NCI-H1436 (cell line): ENCODE data around the gene PPY.
A peak's percentile ranks its signal among the peaks of the same experiment; 100 is the strongest.
"Not testable (repeated sequence)": the region's sequence is repeated elsewhere in the genome, so short reads cannot be mapped to it uniquely, and the experiment has no call there.

Experiments used
- DNase-seq: peaks from one replicate; lab custom pipeline; 2025; lab: John Stamatoyannopoulos, UW

Gene PPY

DNA sequence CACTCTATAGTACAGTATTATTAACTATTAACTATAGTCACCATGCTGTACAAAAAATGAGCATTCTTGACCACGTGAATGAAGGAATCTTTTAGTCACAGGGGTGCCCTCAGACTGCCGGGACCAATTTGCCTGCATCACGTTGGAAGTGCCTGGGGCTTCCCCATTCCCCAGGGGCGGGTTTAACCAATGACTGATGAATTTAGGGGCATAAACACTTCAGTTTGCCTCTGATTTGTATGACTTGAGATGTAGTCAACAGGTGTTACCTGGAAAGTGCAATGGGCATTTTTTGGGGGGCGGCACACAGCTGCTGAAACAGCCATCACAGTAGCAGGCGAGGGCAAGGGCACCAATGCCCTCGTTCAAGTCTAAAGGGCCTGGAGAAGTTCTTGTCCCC, 20.2 kb upstream of the PPY start:
- DNase-seq = no peak

DNA sequence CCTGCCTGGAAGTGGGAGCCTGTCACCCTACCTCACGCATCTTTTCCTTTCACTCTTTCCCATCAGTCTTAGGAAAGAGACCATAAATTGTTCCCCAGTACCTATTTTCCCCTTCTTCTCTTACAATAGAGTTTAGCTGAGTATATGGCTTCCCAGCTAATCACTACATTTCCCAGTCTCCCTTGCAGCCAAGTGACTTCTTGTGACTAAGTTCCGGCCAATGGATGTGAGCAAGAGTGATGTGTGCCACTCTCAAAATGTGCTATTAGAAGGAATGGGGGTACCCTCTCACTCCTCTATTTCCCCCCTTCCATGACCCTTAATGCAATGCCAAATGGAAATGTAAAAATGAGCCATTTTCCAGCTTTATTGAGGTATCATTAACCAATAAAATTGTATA, 19.7 kb upstream of the PPY start:
- no peak for DNase-seq

DNA sequence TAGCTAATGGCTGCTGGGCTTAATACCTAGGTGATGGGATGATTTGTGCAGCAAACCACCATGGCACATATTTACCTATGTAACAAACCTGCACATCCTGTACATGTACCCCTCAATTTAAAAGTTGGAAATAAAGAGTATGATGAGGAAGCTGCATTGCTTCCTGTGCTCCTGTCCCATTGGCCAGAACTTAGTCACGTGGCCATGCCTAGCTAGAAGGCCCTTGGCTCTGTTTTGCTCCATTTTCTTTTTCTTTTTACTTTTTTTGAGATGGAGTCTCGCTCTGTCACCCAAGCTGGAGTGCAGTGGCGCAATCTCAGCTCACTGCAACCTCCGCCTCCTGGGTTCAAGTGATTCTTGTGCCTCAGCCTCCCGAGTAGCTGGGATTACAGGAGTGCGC, 19.0 kb upstream of the PPY start:
- DNase-seq = not testable (repeated sequence)

DNA sequence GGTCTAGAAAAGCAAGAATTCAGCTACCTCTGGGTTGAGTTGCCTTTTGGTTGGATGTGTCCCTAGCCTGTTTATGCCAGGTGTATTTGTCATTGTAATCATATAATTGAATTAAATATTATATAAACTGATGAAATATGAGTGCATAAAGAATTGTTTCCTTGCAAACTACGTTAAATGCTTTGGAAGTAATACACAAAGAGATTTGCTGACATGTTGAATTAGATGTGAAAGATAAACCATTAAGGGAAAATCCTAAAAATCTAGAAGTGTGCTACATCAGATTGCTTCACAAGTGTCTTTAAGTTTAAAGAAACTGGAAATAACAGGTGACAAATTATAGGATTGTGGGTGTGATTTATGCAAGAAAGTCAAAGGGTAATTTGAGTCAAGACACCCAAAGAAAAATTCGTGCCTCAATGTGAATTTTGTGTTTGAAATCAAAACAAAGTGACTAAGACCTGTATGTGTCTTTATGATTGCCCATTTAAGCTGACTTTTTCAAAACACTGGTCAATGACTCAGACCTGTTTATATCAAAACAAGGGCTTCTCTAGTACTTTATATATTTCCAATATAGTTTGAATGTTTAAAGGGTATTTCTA, 16.6 kb upstream of the PPY start:
- DNase-seq = no peak

DNA sequence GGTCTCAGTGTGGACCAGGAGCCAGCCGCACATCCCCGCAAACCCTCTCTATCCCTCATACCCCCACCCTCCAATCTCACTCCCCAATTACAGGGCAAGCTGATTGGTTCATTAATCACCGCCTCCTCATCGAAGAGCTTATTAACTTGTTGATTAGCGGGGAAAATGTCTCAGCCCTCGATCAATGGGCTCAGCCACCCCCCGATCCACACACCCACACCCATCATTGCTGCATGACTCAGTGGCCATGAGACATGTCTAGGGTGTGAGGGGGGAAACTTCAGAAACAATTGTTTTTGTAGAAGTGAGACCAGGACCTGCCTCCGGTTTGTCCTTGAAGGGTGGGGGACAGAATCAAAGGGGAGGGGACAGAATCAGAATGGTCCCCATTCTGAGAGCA, 13.9 kb upstream of the PPY start:
- no peak for DNase-seq

DNA sequence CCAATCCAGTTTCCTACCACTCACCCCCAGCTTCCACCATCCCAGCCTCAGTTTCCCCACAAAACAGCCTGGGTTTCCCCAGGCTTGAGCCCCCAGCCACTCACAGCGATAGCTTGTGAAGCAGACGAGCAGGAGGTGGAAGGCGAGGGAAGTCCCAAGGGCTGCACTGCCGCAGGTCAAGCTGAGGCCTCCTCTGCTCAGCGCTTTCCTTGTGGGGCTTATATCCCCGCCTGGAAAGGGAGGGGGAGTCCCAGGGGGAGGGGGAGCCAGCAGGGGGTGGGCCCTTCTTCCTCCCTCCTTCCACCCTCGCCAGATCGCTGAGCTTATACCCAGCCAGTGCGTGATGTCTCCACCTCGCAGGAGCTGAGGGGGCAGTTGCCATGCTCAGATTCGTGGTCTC, 11.5 kb upstream of the PPY start, which contains the start of gene PYY:
TSS of gene PYY (minus strand) at position 195 of the 400 bp plus-strand sequence. CDS start 457 bp downstream, outside the sequence.
- DNase-seq = no peak

DNA sequence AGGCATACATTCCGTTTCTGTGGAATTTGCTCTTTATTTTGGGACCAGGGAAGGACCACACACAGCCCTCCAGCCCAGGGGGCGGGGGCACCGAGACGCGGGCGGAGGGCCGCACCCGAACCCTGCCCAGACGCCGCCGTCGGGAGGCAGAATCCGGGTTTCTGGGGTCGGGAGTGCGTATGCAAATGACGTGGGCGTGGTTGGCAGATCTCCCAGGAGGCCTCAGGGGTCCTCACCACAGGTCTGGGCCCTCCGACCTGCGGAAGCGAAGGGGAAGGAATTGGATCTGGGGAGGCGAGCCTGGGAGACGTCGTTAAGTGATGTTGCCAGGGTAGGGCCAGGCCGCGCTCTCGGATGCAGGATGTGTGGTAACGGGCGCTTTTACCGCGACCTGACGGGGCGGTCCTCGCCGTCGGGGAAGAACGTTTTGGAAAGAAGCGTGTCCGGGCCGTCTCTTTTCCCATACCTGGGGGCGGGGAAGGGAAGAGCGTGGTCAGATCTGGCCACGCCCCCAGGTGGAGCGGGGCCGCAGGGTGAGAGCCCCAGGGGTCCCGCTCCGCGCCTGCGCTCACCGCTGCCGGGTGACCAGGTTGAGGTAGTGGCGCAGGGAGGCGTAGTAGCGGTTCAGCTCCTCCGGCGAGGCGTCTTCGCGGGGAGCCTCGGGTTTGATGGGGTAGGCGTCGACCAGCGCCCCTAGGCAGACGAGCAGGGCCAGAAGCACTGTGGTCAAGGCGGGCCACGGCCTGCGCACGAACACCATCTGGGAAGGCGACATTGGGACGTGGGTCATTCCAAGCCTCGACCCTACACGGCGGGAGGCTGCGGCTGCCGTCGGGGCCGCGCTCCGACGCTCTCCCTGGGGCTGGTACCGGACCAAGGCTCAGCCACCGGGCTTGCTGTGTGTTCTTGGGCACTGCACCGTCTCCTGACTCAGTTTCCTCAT, 10.7 kb upstream of the PPY start:
- DNase-seq = no peak

DNA sequence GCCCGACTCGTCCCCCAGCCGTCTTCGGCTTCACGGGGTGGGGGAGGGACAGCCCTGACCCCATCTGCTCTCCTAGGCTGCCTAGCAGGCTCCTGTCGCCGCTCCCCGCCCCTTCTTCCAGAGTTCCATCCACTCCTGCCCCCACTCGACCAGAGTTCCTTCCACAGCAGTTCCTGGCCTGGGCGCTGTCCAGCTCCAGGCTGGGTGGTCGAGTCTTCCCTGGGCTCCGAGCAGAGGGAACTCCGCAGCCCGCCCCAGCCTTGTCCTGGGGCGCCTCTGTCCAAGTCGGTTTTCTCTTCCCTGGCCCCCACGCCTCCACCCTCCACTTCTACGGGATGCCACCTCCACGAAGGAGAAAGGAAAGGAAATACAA, 10.1 kb upstream of the PPY start:
- DNase-seq = no peak

DNA sequence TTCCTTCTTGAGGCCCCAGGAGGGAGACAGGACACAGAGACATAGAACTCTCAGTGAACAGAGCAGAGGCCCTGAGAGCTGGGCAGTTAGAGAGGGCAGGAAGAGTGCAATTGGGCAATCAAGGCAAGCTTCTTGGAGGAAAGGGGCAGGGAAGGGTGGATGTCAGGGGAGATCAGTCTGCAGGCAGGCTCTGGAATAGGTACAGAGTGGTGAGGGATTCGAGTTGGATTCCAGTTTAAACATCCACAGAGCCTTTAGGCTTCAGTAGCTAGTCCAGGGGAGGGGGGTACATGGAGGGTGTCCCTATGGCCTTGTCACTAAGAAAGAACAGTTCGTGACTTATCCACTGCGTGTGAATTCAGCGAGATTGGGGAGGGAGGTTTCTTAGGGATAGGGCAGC, 9.5 kb upstream of the PPY start:
- DNase-seq = no peak

DNA sequence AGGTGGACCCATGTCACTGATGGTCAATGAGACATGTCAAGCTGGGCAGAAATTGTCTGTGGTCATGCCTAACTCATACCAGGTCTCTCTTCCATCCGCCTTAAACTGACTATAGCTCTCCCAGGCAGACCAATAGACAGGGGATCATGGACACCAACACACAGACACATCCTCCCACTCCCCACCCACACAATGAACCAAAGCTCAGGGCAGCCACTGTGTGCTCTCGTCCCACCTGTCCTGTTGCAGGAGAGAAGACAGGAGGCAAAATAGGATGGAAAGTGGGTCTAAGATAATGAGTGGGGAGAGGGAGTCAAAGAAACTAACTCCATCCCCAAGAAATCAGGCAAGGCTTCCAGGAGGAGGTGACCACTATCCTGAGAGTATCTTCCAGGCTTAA, 8.3 kb upstream of the PPY start:
- no peak for DNase-seq

DNA sequence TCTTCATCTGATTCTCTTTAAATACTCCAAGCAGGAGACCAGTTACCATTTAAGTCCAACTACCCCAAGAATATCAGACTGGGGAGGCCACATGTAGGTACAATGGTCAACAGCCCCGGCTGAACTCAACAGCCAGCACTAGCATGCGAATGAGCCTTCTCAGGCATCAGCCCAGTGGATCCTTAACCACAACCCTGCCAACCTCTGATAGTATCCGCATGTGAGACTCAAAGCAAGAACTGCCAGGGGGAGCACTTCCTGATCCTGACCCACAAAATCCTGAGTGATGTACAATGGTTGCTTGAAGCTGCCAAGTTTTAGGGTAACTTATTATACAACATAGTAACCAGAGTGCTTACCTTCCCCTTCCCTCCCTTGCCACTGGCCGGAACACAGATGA, 7.5 kb upstream of the PPY start:
- DNase-seq = no peak

DNA sequence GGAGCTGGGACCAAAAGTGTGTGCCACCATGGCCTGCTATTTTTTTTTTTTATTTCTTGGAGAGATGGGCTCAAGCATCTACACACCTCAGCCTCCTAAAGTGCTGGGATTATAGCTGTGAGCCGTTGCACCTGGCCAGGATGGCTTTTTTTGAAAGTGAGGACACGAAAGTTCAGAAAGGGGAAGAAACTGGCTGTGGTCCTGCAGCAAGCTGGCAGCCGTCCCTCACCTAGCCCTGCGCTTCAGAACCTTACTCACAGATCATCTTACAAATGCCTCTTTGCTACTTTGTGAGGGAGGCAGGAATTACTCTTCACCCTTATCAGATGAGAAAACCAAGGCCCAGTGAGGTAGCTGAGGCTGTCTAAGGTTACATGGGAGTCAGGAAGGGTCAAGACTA, 4.5 kb upstream of the PPY start:
- no peak for DNase-seq

DNA sequence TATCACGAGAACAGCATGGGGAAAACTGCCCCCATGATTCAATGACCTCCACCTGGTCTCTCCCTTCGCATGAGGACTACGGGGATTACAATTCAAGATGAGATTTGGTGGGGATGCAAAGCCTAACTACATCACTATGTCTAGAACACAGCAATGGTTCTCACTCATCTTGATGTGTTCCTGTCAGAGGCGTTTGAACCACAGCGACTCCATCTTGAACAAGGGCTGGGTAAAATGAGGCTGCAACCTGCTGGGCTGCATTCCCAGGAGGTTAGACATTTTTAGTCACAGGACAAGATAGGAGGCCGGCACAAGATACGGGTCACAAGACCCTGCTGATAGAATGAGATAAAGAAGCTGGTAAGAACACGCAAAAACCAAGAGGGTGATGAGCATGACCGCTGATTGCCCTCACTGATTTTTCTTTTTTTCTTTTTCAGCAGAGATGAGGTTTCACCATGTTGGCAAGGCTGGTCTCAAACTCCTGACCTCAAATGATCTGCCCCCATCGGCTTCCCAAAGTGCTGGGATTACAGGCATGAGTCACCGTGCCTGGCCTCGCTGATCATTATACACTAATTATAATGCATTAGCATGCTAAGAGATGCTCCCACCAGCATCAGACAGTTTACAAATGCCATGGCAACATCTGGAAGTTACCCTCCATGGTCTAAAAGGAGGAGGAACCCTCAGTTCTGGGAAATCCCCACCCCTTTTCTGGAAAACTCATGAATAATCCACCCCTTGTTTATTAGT, 3.0 kb upstream of the PPY start:
- no peak for DNase-seq

DNA sequence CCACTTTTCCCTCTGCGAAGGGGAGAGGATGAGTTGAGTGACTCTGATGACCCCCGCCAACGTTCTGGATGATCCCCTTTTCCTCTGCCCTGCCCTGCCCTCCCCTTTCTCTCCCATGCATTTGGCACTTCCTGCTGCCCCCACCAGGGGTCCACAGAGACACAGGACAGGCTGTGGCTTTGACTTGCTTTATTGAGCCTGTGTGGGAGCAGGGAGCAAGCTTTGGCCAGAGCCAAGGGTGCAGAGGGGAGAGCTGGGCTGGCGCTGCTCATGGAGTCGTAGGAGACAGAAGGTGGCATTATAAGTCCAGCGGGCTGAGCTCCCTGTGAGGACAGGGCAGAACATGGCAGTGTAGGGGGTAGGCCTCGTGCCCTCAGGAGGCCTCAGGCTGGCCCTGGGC, 1.6 kb downstream of the PPY start:
- peak; percentile 42 for DNase-seq

DNA sequence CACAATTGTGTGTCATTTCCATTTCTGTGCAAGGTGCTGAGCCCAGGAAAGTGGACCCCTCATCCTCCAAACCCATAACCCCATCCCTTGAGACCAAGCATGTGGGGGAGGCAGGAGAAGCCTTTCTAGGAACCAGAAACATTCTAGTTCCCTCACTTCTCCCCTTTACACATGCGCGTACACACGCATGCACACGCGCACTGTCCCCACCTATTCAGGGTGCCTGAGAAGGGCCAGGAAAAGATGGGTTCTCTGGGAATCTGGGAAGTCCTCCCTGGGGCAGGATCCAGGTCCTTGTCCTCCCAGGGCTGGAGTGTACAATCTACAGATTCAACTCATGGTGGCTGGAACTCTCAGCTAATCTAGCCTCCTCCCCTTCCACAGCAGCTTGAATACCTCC, 2.4 kb downstream of the PPY start:
- DNase-seq = no peak

DNA sequence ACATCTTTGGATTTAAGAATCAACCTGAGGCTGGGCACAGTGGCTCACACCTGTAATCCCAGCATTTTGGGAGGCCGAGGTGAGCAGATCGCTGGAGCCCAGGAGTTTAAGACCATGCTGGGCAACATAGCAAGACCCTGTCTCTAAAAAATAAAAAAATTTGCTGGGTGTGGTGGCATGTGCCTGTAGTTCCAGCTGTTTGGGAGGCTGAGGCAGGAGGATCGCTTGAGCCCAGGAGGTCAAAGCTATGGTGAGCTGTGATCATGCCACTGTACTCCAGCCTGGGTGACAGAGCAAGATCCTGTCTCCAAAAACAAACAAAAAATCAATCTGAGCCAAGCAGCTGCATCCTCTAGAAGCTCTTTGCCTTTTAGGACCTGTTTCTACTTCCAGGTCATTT, 2.8 kb downstream of the PPY start:
- DNase-seq = not testable (repeated sequence)

DNA sequence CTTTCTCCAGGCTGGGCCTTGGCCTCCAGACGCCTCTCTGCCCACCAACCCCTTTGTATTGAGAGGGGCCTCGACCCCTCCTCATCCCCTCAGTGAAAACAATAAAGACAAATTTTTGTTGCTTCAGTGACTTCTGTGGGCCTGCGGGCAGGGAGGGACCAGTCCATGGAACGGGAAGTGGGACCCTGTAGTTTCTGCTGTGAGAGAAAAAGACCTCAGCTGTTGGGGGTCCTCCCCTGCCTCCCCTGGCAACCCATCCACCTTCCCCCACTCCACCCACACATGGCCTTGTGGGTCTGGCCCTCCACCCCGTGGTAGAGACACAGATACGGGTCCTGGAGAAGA, 3.5 kb downstream of the PPY start:
- no peak for DNase-seq

DNA sequence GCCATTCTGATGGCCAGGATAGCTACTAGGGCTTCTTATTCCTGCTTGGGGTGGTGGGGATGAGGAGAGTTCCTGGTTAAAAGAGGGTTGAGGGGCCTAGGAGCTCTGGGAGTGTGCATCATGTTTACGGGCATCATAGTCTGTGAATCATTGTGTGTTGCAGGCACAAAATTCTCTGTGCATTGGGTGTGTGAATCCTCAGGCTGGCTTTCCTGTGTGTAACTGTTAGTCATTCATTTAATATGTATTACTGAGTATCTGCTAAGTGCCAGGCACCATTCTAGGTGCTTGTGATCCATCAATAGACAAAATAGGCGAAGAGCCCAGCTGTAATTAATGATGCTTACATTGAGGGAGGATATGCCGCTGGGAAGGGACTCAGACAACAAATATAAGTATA, 5.8 kb downstream of the PPY start:
- no peak for DNase-seq

DNA sequence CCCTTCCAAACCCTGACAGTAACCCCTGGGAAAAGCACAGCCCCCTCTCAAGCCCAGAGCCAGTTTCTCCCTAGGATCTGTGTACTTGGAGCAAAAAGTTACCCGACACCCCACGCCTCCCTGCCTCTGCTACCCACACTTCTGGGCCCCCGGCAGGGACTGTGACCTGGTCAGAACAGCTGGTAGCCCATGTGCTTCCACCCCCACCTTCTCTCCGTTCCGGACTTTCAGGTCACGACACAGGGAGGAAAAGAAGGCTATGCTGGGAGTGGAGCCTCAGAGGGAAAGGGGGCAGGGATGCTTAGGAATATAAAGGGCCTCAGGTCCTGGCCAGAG, 6.4 kb downstream of the PPY start:
- no peak for DNase-seq

DNA sequence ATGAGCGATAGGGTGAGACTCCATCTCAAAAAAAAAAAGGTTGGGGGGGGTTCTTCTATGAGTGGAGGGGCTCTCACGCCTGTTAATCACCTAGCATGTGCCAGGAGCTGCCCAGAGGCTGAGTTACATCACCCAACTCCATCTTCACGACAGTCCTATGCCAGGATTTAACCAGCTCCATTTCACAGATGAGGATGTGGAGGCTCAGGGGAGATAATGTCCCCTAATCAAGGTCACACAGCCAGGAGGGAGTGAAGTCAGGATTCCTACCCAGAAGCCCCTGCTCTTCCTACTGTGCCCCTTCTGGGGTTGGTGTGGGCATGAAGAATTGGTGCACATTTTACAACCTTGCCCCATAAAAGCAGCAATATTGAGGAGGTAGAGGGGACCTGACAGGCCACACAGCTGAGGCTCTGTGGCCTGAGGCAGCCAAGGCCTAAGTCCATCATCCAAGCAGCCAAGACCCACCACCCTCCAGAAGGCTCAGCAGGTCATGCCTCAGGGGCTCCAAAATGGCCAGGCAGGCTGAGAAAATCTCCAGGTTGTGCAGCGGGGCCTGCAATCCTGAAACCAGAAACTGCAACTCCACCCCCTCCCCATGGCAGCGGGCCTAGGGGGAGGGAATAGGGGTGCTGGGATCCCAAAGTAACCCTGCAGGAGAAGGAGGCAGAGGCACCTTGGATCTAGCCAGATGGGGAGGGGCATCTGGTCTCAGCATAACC, 6.9 kb downstream of the PPY start:
- no peak for DNase-seq

DNA sequence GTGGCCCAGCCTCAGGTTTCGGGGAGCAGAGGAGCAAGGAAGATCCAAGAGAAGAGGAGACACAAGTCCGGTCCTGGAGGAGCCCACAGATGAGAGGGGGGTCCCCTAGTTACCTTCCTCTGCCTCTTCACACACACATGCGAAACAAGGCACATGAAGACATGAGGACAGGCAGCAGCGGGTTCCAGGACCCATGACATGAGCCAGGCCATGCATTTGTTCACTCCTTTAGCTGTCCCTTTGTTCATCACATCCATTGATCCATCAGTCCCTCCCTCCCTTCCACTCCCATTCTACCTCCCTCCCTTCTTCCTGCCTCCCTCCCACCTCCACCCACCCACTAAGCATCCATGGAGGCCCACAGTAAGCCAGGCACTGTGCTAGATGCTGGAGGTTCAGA, 9.4 kb downstream of the PPY start:
- no peak for DNase-seq

DNA sequence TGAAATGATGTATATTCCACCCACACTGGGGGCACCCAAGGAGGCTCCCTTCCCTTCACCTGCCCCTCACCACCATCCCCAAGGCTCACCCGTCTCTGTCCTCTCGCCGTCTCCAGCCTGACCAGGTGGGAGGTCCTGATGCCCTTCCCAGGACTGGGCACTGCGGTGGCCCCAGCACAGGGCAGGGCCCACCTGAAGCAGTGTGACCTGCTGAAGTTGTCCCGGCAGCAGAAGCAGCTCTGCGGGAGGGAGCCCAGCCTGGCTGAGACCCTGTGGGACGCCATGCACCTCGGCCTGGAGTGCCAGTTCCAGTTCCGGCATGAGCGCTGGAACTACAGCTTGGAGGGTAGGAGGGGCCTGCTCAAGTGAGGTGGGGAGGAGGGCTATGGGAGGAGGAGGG, 9.9 kb downstream of the PPY start:
- DNase-seq = no peak
